ENCODE results near the gene PLXDC1.
"Not testable (repeated sequence)": the region's sequence is repeated elsewhere in the genome, so short reads cannot be mapped to it uniquely, and the experiment has no call there.

The PLXDC1 gene

GRCh38 chr17:39151943-39152818, 744 bp upstream of the PLXDC1 start:
- DNase-seq: peak; percentile 25

GRCh38 chr17:39150795-39151149, 665 bp downstream of the PLXDC1 start:
- DNase-seq: no peak

- peak; percentile 6 for DNase-seq
Measured at GRCh38 chr17:39150104-39150634, 1.3 kb downstream of the PLXDC1 start.

GRCh38 chr17:39147221-39148185, 3.9 kb downstream of the PLXDC1 start:
- DNase-seq: no peak

- no peak for DNase-seq
Measured at GRCh38 chr17:39146273-39146672, 5.2 kb downstream of the PLXDC1 start.

- DNase-seq: no peak
Measured at GRCh38 chr17:39145143-39145542, 6.3 kb downstream of the PLXDC1 start.

- no peak for DNase-seq
Measured at GRCh38 chr17:39144416-39144840, 7.0 kb downstream of the PLXDC1 start.

- DNase-seq: no peak
Measured at GRCh38 chr17:39143552-39144093, 7.8 kb downstream of the PLXDC1 start.

- DNase-seq: no peak
Measured at GRCh38 chr17:39141915-39142664, 9.3 kb downstream of the PLXDC1 start.

GRCh38 chr17:39141294-39141693, 10.1 kb downstream of the PLXDC1 start:
- DNase-seq: no peak

GRCh38 chr17:39139561-39139960, 11.9 kb downstream of the PLXDC1 start:
- no peak for DNase-seq

- no peak for DNase-seq
Measured at GRCh38 chr17:39139161-39139511, 12.3 kb downstream of the PLXDC1 start.

GRCh38 chr17:39138431-39139160, 12.8 kb downstream of the PLXDC1 start:
- no peak for DNase-seq

- DNase-seq: no peak
Measured at GRCh38 chr17:39134878-39135277, 16.6 kb downstream of the PLXDC1 start.

- no peak for DNase-seq
Measured at GRCh38 chr17:39132192-39132610, 19.2 kb downstream of the PLXDC1 start.

GRCh38 chr17:39131616-39132015, 19.8 kb downstream of the PLXDC1 start:
- no peak for DNase-seq

- DNase-seq: no peak
Measured at GRCh38 chr17:39130205-39130604, 21.2 kb downstream of the PLXDC1 start.

- DNase-seq: not testable (repeated sequence)
Measured at GRCh38 chr17:39129544-39129943, 21.9 kb downstream of the PLXDC1 start.

- no peak for DNase-seq
Measured at GRCh38 chr17:39126436-39126835, 25.0 kb downstream of the PLXDC1 start.

GRCh38 chr17:39125143-39125875, 26.1 kb downstream of the PLXDC1 start:
- no peak for DNase-seq

- no peak for DNase-seq
Measured at GRCh38 chr17:39123627-39124026, 27.8 kb downstream of the PLXDC1 start.

Measured in stimulated activated CD4-positive, alpha-beta T cell treated with anti-CD3 and anti-CD28 coated beads, Interleukin-4, amount 100 ng/mL, for 1 hour (primary cell).